Germinal center (tissue), 1 donor: ENCODE data around the gene KLHL6.
"Not testable (repeated sequence)": the region's sequence is repeated elsewhere in the genome, so short reads cannot be mapped to it uniquely, and the experiment has no call there.

ENCODE experiments used
- DNase-seq: peaks from one replicate; pipeline ENCODE4 v3.0.0; 2012; ENCODE audit warnings: mixed read lengths, low spot score

The KLHL6 gene

DNA sequence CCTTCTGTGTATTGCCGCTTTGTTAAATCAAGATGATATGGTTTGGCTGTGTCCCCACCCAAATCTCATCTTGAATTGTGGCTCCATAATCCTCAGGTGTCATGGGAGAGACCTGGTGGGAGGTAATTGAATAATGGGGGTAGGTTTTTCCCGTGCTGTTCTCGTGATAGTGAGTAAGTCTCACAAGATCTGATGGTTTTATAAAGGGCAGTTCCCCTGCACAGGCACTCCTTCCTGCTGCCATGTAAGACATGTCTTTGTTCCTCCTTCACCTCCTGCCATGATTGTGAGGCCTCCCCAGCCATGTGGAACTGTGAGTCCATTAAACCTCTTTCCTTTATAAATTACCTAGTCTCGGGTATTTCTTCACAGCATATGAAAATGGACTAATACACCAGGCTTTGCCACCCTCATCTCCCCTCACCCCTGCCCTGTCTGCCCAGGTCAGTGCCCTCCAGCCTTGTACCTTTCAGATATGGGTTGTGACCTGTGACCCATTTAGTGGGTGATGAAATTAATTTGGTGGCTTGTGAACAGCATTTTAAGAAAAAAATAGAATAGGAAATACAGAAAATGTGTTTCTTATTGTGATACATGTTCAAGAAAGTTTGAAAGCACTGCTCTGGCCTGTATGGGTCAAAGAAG is 71.0 kb downstream of the KLHL6 start:
- no peak for DNase-seq

DNA sequence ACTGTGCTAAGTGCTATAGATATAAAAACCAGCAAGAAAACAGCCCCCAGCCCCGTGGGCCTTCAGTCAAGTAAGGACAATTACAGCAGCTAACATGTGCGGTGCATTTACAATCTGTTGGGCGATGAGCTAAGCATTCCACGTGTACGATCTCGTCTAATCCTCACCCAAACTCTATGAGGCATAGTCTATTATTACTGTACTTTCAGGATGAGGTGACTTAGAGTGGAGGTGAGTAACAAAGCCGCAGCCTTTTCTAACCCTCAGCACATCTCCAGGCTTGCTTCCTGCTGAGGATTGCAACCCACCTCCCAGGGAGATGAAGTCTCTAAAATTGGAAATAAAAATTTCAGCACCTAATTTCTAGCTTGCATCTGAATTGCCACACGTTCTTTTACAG is 73.9 kb downstream of the KLHL6 start:
- DNase-seq: no peak

DNA sequence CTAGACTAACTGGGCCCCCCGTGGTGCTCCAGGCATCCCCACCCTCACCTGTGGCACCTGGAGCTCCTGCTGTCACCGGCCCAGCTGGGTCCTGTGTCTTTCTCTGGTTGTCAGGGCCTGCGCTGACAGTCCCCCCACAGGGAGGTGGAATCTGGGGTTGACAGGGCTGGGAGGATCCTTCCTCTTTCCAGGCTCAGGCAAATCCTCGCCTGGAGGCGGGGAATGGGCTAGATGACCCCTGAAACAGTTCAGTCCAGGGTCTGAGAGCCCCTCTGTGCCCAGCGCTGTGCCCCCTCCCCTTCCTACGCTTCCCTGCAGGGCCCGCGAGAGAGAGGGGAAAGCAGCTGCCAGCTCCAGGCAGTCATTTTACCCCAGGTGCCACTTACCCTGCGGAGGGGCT is 77.0 kb downstream of the KLHL6 start:
- DNase-seq: no peak

DNA sequence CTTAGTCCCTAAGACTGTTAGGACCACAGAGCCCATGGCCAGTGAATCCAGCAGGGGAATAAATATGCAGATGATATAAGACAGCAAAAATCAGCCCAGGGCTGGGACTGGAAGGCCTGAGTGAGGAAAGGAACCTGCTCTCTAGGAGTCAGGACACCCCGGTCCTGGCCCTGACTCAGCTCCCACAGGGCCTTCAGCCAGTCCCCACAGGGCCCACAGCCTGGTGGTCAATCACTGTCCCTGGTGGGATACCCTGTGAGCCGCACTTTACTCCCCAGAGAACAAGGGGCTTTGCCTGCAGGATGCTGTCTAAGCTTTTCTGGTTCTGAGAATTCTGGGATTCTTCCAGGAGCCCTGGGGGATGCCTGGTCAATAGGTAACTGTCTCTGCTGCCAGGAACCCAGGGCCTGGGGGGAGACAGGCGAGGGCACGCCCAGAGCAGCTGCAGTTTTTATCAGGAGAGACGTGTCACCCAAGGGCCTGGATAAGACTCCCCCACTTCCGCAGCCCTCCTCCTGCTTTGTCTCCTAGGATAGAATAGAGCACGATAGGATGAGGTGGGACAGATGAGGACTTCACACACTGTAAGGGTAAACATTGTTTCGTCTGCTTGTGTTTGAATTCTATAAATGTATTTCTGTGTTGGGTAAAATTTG is 77.6 kb downstream of the KLHL6 start:
- no peak for DNase-seq

DNA sequence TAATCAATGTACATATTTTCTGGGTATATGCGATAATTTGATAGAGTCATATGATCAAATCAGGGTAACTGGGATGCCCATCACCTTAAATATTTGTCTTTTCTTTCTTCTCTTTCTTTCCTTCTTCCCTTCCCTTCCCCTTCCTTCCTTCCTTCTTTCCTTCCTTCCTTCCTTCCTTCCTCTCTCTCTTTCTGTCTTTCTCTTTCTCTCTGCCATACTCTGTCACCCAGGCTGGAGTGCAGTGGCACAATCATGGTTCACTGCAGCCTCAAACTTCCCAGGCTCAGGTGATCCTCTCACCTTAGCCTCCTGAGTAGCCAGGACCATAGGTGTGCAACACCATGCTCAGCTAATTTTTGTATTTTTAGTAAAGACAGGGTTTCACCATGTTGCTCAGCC is 79.7 kb downstream of the KLHL6 start:
- not testable (repeated sequence) for DNase-seq

DNA sequence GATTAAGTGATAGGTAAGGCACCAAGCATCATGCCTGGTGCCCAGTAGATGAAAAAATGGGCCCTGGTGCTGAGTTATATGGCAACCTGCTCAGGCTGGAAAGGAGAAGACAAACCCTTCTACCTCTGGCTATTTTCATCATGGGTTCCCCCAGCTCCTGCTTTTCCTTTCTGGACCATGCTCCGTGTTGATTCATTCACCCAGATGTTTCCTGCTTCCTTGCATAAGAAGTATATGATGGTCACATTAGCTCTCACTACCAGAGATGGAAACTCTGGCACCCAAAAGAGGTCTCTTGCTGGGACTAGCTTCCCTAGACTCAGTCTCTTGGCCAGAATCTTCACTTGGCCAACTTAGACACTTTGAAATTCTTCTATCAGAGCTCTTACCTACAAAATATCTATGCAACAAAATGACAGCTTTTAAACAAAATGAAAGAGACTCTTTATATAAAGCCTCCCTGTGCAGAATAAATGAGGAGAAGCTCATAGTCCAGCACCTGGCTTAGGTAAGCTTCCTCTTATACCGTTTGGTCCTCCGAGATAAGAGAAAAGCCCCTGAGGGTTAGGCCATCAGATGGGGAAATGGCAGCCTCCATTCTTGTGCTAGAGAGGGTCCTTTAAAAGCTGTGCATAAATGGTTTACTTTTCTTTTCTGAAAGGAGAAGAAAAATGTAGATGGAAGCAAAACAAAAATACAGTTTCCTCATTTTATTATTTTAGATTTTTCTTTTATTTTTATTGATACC is 80.3 kb downstream of the KLHL6 start:
- no peak for DNase-seq

DNA sequence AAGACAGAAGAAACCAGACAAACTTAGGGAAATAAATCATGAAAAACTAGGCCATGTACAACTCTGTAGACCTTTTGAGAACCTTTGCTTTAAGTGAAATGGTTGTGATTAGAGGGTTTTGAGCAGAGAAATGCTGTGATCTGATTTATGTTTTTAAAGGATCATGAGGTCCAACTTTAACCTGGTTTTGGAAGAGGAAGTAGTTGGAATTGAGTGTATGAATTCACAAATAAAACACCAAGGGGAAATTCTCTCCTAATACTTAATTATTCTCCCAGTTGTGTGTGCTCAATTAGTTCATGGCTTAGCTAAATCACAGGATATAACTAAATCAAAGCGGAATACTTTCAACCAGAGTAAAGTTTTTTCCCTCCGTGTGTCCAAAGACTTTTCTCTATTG is 81.5 kb downstream of the KLHL6 start:
- DNase-seq: no peak

DNA sequence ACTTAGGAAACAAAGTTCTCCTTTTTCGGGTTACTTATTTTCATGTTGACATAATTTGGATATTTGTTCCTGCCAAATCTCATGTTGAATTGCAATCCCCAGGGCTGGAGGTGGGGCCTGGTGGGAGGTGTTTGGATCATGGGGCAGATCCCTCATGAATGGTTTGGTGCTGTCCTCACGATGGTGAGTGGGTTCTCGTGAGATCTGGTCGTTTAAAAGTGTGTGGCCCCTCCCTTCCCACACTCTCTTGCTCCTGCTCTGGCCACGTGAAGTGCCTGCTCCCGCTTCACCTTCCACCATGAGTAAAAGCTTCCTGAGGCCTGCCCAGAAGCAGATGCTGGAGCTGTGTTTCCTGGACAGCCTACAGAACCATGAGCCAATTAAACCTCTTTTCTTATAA is 83.4 kb downstream of the KLHL6 start:
- no peak for DNase-seq

DNA sequence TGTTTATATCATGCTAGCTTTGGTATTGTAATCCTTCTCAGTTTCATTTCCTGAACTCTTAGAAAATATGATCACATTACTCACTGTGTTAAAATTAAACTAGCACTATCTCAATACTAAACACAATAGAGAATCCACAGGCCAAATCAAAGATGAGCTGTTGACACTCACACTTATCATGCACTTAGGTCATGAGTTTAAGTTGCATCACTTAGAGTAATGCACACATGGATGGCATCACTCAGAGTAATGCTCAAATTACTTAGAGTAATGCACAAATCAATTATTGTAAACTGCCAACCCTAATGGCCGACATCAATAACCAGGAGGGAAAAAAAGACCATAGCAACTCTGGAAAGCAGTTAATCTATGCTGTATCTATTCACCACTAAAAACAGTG is 87.1 kb downstream of the KLHL6 start:
- no peak for DNase-seq

DNA sequence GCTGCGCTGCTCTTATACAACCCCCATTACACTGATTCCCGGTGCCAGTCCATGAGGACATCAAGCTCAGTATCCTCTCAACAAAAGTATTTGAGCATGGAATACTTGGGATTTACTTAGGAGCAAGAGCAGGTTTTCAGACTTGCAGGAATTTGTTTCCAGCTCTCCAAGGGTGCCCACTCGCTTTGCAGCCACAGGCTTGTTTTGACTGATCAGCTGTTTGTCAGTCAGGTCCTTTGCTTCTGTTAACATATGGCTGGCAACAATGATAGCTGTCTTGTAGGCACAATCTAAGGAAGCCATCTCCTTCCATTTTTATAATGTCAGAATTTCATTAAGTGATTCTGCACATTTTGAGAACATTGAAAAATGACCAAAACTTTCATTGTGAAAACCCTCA is 88.9 kb downstream of the KLHL6 start:
- no peak for DNase-seq

DNA sequence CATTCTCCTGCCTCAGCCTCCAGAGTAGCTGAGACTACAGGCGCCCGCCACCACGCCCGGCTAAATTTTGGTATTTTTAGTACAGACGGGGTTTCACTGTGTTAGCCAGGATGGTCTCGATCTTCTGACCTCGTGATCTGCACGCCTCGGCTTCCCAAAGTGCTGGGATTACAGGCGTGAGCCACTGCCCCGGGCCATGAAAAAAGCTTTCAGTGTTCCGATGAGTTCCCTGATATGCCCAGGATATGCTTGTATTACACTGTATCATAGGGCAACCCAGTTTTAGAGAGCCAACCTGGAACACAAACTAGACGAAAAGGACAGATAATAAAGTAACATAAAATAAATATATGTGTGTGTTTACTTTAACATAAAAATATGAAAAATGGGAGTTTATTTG is 89.8 kb downstream of the KLHL6 start:
- DNase-seq: not testable (repeated sequence)

DNA sequence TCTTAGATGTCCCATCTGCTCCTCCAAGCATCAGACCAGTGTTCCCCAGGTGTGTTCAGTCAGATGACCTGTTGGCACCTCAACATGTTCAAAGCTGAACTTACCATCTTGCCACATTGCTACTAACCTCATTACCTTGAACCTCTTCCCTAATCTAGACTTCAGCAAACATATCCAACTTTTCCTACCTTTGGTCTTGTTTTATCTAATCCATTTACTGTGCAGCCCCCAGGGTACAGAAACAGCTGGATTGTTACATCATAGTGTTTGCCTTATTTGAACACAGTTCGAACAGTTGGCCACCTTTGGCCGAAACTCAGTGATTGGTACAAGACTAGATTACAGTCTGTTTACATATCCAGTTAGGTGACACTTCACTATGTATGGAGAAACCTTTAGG is 91.0 kb downstream of the KLHL6 start:
- no peak for DNase-seq

DNA sequence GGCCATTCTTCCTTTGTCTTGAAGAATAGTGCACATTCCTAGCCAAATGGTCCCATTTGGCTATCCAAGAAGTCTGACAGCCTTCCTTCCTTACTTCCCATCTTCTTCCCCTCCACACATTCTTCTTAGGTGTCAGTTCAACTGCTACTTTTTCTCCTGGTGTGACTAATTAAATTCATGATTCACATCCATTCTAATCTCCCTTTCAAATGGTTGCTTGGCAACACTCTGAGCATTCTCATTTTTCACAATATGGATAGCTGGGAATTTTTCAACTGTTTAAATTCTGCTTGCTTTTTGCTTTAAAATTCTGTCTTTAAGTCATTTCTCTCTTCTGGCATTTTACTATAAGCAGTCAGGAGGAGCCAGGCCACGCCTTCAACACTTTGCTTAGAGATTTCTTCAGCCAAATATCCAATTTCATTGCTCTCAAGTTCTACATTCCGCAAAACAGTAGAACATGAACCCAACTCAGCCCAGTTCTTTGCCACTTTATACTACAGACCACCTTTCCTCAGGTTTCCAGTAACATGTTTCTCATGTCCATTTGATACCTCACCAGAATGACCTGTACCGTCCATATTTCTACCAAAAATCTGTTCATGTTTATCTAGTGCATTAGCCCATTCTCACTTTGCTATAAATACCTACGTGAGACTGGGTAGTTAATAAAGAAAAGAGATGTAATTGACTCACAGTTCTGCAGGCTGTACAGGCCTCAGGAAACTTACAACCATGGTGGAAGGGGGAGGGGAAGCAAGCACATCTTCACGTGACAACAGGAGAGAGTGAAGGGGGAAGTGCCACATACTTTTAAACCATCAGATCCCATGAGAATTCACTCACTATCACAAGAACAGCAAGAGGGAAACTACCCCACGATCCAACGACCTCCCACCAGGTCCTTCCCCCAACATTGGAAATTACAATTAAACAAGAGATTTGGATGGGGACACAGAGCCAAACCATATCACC is 95.1 kb downstream of the KLHL6 start:
- no peak for DNase-seq

DNA sequence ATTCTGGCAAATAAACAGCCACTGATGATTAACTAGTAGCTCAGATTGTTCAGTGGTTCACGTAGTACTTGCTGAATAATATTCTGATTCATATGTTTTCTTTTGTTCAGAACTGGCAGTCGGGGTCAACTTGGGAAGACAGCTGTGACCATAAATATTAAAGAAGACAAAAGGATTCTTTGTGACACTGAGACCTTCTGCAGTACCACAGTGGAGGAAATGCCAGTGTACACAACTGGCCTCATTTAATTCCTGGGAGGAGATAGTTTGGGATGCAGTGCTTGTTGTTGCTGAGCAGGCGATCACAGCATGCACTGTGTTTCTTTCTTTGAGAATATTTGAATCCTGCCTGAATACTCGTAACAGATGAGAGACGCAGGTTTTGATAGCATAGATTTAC is 100.4 kb downstream of the KLHL6 start:
- no peak for DNase-seq

DNA sequence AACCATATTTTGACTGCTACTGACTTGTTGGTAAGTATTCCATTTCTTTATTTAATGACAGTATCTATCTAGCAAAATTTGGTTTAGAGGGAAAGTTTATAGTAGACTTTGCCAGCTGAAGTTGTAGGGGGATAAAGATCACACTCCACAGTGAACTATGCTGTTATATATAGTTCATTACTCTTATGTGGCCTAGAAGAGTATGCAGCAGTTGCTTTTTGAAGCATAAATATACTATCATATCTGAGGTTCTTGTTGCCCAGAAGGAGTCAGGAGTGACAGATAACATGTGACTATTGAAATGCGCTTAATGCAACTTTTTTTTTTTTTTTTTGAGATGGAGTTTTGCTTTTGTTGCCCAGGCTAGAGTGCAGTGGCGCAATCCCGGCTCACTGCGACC is 101.4 kb downstream of the KLHL6 start:
- DNase-seq: no peak

DNA sequence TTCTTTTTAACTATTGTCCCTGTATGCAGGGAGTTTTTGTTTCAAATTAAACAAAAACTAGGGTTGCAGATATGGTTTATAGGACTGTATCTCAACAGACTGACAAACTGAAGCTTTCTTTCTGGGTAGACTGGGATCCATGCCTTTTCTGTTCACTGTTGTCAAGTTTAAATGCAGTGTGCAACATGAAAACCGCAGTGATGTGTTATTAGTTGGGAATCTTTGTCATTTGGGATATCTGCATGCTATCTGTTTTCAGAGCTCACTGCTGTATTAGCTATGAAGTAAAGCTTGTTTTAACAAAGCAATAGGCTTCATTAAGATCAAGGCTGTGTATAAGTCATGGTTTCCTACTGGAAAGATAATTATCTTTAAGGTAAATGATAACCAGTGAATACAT is 105.7 kb downstream of the KLHL6 start:
- DNase-seq: no peak

DNA sequence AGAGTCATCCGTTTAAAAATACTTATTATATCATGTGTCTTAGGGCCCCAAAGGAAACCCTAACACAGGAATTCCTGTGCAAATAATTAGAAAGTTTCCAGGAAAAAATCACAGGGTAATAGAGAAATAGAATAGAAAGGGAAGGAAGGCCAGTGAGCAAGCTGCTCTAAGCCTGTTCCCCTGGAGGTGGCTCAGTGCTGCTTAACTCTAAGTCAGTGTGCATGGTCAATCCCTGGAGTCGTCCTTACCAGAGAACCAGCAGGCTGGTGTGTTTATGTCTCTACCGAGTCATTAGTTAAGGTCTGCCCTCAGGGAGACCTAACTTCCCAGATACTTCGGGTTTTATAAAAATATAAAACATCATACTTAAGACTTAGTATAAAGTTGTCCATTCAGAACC is 106.1 kb downstream of the KLHL6 start:
- DNase-seq: no peak

DNA sequence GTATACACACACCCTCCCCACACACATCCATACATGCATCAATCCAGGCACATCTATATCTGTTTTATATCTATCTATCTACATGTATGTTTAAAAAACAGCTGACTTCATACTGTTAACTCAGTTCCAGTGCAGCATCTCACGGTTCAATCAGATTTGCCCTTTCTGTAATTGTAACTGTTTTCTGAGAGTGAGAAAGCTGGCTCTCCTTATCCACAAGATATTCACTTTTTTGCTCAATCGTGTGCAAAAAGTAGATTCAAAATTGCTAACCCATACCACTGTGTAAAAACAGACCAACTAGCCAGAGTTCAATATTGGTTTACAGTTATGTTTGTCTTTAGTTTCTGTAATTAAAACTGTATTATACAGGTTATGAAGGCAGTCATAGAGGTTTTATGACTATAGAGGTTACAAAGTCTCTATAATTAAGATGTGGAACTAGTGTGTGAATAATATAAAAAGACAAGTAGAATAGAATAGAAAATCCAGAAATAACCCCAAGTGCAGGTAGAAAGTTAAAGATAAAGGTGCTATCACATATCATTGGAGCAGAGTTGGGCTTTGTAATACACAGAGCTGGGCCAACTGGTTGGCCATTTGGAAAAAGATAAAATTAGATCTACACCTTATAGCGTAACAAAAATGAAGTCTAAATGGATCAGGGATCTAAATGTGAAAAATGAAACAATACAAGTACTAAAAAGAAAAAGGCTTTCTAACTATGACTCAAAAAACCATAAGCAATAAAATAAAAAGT is 107.0 kb downstream of the KLHL6 start:
- DNase-seq: no peak

DNA sequence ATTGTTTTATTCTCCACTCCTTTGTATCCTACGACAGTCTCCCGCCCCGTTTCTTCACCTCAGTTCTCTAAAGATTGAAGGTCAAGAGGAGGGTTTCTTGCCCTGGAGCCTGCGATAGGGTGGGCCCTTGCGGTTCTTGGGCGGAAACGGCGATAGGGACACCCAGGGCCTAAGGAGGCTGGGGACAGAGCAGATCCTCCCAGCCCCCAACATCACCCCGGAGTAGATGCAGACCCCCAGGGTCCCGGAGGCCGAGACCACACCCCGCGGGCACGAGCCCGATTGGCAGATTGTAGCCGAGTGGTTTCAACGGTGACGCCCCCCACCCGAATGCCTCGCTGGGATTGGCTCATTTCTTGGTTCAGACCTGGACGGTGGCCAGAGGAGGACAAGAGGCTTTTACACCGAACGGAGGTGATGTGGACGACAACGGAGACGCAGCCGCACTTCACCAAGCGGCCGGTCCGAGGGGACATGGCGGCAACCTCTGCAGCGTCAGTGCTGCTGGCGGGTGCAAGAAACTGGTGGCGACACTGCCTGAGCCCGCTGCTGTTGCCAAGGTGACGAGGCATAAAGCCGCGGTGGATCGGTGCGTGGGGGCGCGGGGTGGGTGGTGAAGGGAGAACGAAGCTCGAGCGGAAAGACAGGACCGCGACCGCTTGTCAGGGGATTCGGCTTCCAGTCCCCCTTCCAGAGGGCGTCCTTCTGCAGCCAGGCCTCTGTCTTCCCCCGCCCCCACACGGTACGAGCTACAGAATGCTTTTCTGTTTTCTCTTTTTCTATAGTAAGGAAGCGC is 108.1 kb downstream of the KLHL6 start:
- peak; percentile 82 for DNase-seq

DNA sequence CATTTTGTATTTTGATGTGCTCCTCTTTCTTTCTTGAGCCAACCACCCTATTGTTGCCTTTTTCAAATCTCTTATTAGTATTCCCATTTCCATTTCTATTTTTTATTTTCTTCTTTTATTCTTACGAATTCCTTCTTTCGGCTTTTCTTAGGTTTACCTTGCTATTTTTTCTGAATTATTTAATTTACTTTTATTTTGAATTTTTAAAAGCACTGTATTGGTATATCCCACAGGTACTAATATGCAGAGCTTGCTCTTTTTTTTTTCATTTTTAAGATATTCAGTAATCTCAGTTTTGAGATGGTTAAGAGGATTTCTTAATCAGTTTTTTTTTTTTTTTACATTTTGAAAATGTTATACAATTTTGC is 108.7 kb downstream of the KLHL6 start:
- DNase-seq: no peak

DNA sequence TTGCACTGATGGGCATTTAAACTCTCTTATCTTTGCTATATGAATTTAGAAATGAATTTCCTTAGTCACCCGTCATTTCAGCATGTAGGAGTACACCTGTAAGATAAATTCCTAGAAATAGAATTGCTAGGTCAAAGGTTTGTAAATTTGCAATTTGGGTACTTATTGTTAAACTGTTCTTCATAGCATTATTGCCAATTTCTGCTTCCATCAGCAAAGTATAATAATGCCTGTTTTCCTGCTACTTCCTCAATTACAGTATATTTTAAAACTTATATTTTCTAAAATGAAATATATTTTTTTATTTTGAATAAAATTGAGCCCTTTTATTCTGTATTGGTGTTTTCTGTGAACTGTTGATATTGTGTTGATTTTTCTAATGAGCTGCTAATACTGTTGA is 110.8 kb downstream of the KLHL6 start:
- DNase-seq: no peak
